K562 (cell line): ENCODE data around the gene ECD. TPM values are rescaled to one million over a fixed set of nuclear protein-coding genes. Genes with fewer than 3 reads are reported as not detected.

Experiments used
- ATAC-seq: fragments of 200-7000 bp; cut with Tn5 transposase; 3 replicates; pipeline ENCODE4 v1.9.1; 2020; ENCODE audit warnings: moderate library complexity
- BruUV-seq: library from RNA; stranded (reverse); fragments of 400-500 nt; replicated peaks from 2 replicates; lab custom pipeline; 2021; lab: Mats Ljungman, UMichigan
- CTCF ChIA-PET: fragments of 300-600 bp; formaldehyde crosslinking; extraction: SDS; loops from one replicate; lab custom pipeline; 2021; ENCODE audit warnings: low intra/inter-chr PET ratio; lab: Yijun Ruan, JAX
- POLR2A ChIA-PET: fragments of 300-600, 350-650 bp; sonication (Branson Sonifier 250); formaldehyde crosslinking; extraction: SDS; loops from one replicate; lab custom pipeline; 2021; ENCODE audit warnings: antibody characterized with exemption, inconsistent platforms; lab: Yijun Ruan, JAX
- DNase-seq, 4 experiments: peaks; one replicate each; pipeline versions ENCODE4 v3.0.0 to v3.0.0-alpha.2; 2011 to 2018; ENCODE audit warnings: low spot score in 3 of 4, mixed read lengths in 3 of 4; ENCODE audit errors: extremely low read depth in 1 of 4
- FAIRE-seq: peaks from 2 replicates; lab custom pipeline; 2011; peaks lifted over from hg19 to GRCh38; lab: Jason Lieb, UNC
- H2AFZ ChIP-seq: 2 replicates; pipeline ENCODE4 v1.6.0; 2011; ENCODE audit warnings: low read depth, low read length, control low read depth, inconsistent platforms
- H3K27ac ChIP-seq: fragments of 200-600 bp; 3 replicates; pipeline ENCODE4 v1.8.0; 2011; ENCODE audit warnings: low read depth, mild to moderate bottlenecking, control low read depth, inconsistent platforms, low read length, moderate library complexity, mixed read lengths; ENCODE audit errors: extremely low read depth
- H3K27me3 ChIP-seq, 2 experiments: fragments of 300-600 bp in 1 of 2; 2 replicates in 1 of 2; 3 replicates in 1 of 2; pipeline versions ENCODE4 v1.6.0 to v1.8.0; 2011; ENCODE audit warnings: inconsistent platforms in 2 of 2, low read length in 2 of 2, mild to moderate bottlenecking in 1 of 2, mixed read lengths in 1 of 2, moderate library complexity in 1 of 2; ENCODE audit not compliant: control insufficient read depth in 2 of 2, insufficient read depth in 2 of 2
- H3K36me3 ChIP-seq: fragments of 300-600 bp; 3 replicates; pipeline ENCODE4 v1.8.0; 2011; ENCODE audit warnings: mild to moderate bottlenecking, low read length, inconsistent platforms; ENCODE audit not compliant: control insufficient read depth, insufficient read depth
- H3K4me1 ChIP-seq, 2 experiments: fragments of 200-600 bp in 1 of 2; replicated peaks in 1 of 2; 2 replicates in 1 of 2; 3 replicates in 1 of 2; pipeline versions ENCODE4 v1.5.1 to v1.8.0; 2011; ENCODE audit warnings: inconsistent platforms in 2 of 2, low read length in 2 of 2, mild to moderate bottlenecking in 1 of 2, mixed read lengths in 1 of 2, moderate library complexity in 1 of 2; ENCODE audit not compliant: control insufficient read depth in 2 of 2, insufficient read depth in 2 of 2
- H3K4me2 ChIP-seq: 2 replicates; pipeline ENCODE4 v1.6.1; 2011; ENCODE audit warnings: low read length, control low read depth, inconsistent platforms, mixed read lengths; ENCODE audit not compliant: insufficient read depth
- H3K4me3 ChIP-seq: fragments of 200-600 bp; sonication (generic), shearing (Covaris generic); 2 replicates; pipeline ENCODE4 v1.5.1; 2016; ENCODE audit warnings: control low read depth, inconsistent platforms
- H3K79me2 ChIP-seq: fragments of 200-600 bp; 3 replicates; pipeline ENCODE4 v1.8.0; 2011; ENCODE audit warnings: low read length, inconsistent platforms; ENCODE audit not compliant: control insufficient read depth, insufficient read depth
- H3K9ac ChIP-seq, 2 experiments: 2 replicates each; pipeline versions ENCODE4 v1.6.0 to v1.6.1; 2011; ENCODE audit warnings: low read depth in 2 of 2, low read length in 2 of 2, control low read depth in 1 of 2, inconsistent platforms in 1 of 2, mild to moderate bottlenecking in 1 of 2, mixed read lengths in 1 of 2; ENCODE audit not compliant: insufficient read depth in 1 of 2
- H3K9me1 ChIP-seq: one replicate; pipeline ENCODE4 v1.6.0; 2011; ENCODE audit warnings: inconsistent platforms, mild to moderate bottlenecking, low read length, moderate library complexity; ENCODE audit not compliant: control insufficient read depth, insufficient read depth
- H3K9me3 ChIP-seq: replicated peaks from 2 replicates; pipeline ENCODE4 v1.5.1; 2011; ENCODE audit warnings: low read depth, low read length, inconsistent platforms; ENCODE audit not compliant: control insufficient read depth, insufficient read depth
- H4K20me1 ChIP-seq: replicated peaks from 2 replicates; pipeline ENCODE4 v1.6.1; 2011; ENCODE audit warnings: low read length, inconsistent platforms, mixed read lengths; ENCODE audit not compliant: control insufficient read depth, insufficient read depth
- ARID3B ChIP-seq: fragments of 250-450 bp; sonication (Bioruptor Pico); IDR thresholded peaks from 2 replicates; pipeline ENCODE4 v1.4.0; 2020; ENCODE audit warnings: borderline replicate concordance
- MBD1 ChIP-seq: fragments of 250-450 bp; sonication (Bioruptor Pico); IDR thresholded peaks from 2 replicates; pipeline ENCODE4 v1.8.0; 2022; ENCODE audit warnings: inconsistent platforms
- MITF ChIP-seq: IDR thresholded peaks from 2 replicates; pipeline ENCODE4 v1.6.1; 2014; ENCODE audit warnings: antibody characterized with exemption
- PPARD ChIP-seq: fragments of 250-450 bp; sonication (Bioruptor Pico); IDR thresholded peaks from 2 replicates; pipeline ENCODE4 v1.8.0; 2022; ENCODE audit warnings: inconsistent platforms, mild to moderate bottlenecking, moderate library complexity
- ZNF121 ChIP-seq: sonication (generic); formaldehyde crosslinking; conservative IDR thresholded peaks from 2 replicates; pipeline ENCODE4 v1.8.0; 2022; ENCODE audit warnings: missing genetic modification reagents
- ZNF280B ChIP-seq: fragments of 250-450 bp; sonication (Bioruptor Pico); IDR thresholded peaks from 2 replicates; pipeline ENCODE4 v1.5.1; 2021; ENCODE audit warnings: mild to moderate bottlenecking
- WGBS: fragments of 100-300 bp; shearing (Covaris generic); methylation state at CpG from one replicate; pipeline ENCODE4 v1.1.6; 2016; ENCODE audit warnings: low coverage, mixed read lengths; ENCODE audit not compliant: insufficient coverage; ENCODE audit errors: missing lambda C conversion rate; 5-methylcytosine and 5-hydroxymethylcytosine counted together
- in situ Hi-C: fragments of 300-500 bp; cut with MboI; formaldehyde crosslinking; loops from 4 replicates; pipeline ENCODE4 v1.15.0; 2018; ENCODE audit warnings: inconsistent platforms, mixed read lengths
- intact Hi-C: fragments of 100-400 bp; cut with micrococcal nuclease; formaldehyde crosslinking; loops from 2 replicates; pipeline ENCODE4 v1.14.2; 2022
- polyA plus RNA-seq, 8 experiments: library from polyadenylated mRNA; depleted of rRNA in 4 of 8; stranded (reverse) in 5 of 8; unstranded in 3 of 8; fragments of >200 nt; fragmentation: Nextera tagmentation in 2 of 8; fragmentation: Illumina TruSeq in 1 of 8; extraction: Ambion mirVana in 2 of 8; extraction: Trizol in 1 of 8; gene quantifications; 2 replicates each; pipeline versions ENCODE4 v1.2.1 to v1.2.3, GENCODE V29; 2011 to 2014; ENCODE audit warnings: inconsistent platforms in 1 of 8, missing spikeins in 1 of 8
- total RNA-seq, 7 experiments: library from RNA; depleted of rRNA in 6 of 7; stranded (reverse); fragments of >200 nt in 6 of 7; fragmentation: Illumina TruSeq in 2 of 7; extraction: Trizol in 2 of 7; gene quantifications; 2 replicates each; pipeline versions ENCODE4 v1.2.1 to v1.2.3, GENCODE V29; 2011 to 2021; ENCODE audit warnings: low replicate concordance in 1 of 7

ECD gene
- total and polyA plus RNA-seq, 9 of the 15 experiments (the other 6 are each of a cell fraction or from before 2014, with no cell fraction given), result 33.5 to 79.9 (median 53.2) TPM

- FAIRE-seq (no peak), DNase-seq (no peak), ATAC-seq (no peak)
- Histone ChIP-seq H4K20me1 (no peaks in the 10 kb centered on the region), H3K36me3 (no peaks in the 10 kb centered on the region), H3K4me2 (no peak overlapping the region), H3K9ac (no peak overlapping the region), H3K27me3 (no peaks in the 10 kb centered on the region), H3K9me3 (no peaks in the 10 kb centered on the region; the same call in 1 of the 2 replicates), H3K27ac (no peak overlapping the region), H3K9me1 (no peaks in the 10 kb centered on the region), H3K79me2 (no peaks in the 10 kb centered on the region), H3K4me1 (peaks cover 0 to 10% of the 10 kb centered on the region in 2 experiments; a peak in 2 of 5 replicates), H3K4me3 (no peak overlapping the region), H2AFZ (no peak overlapping the region)
- ChIA-PET CTCF (no interaction called here), POLR2A (interaction anchor here (0.5 to 1.2 kb wide), 3 partner anchors 11 to 112 kb away, joined by 3 read pairs; no protein-coding TSS in a partner anchor)
- TF ChIP-seq ZNF121 (CRISPR knock-in tag) (peak; percentile 70), MITF (no peak), MBD1 (CRISPR knock-in tag) (no peak), ZNF280B (no peak), PPARD (no peak), ARID3B (CRISPR knock-in tag) (no peak)
- 58% methylated on average over 3 of the region's 3 CpGs for WGBS
- in situ Hi-C loops, result no loop called here
- intact Hi-C loops, result no loop called here
- BruUV-seq, result no TSS peak
Observed at GRCh38 chr10:73210395-73211105, 42.7 kb upstream of the ECD start.
